ENCODE measurements around the gene GOLT1A. TPM values are rescaled to one million over a fixed set of nuclear protein-coding genes. Genes with fewer than 3 reads are reported as not detected.

GOLT1A gene
- polyA plus RNA-seq, 3 donors, result not detected

DNA sequence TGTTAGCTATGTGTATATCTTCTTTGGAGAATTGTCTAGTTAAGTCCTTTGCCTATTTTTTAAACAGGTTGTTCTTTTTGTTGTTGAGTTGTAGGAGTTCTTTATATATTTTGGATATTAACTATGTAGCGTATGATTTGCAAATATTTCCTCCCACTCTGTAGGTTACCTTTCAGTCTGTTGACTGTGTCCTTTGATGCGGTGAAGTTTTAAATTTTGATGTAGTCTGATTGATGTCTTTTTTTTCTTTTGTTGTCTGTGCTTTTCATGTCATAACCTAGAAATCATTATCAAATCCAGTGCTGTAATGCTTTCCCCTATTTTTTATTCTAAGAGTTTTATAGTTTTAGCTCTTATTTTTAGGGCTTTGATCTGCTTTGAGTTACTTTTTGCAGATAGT lies 8.8 kb downstream of the GOLT1A start:
- peaks cover 9 to 23% (median 18%) of the 10 kb centered on the region in 3 donors for H3K27me3 Mint-ChIP-seq (ENCODE audit: low read depth in 3 of 3)
- Histone ChIP-seq H3K27me3 (ENCODE audit: control insufficient read depth in 2 of 2, insufficient read depth in 2 of 2, low read length in 2 of 2) (no peaks in the 10 kb centered on the region), H3K36me3 (replicated peaks in 1 of 2; ENCODE audit: control insufficient read depth in 1 of 2, insufficient read depth in 2 of 2, low read length in 2 of 2) (no peaks in the 10 kb centered on the region), H4K20me1 (ENCODE audit: insufficient read depth, low read length) (no peaks in the 10 kb centered on the region), H3K4me3 (replicated peaks in 1 of 3; ENCODE audit: low read depth in 2 of 3, low read length in 3 of 3) (no peak overlapping the region), H3K9ac (ENCODE audit: insufficient read depth, low read length, poor library complexity, severe bottlenecking) (no peak overlapping the region), H3K79me2 (ENCODE audit: insufficient read depth, low read length) (no peaks in the 10 kb centered on the region), H3K9me3 (replicated peaks in 1 of 2; ENCODE audit: control insufficient read depth in 1 of 2, insufficient read depth in 1 of 2, low read length in 2 of 2) (no peaks in the 10 kb centered on the region), H3K27ac (ENCODE audit: low read depth in 1 of 2, low read length in 2 of 2) (no peak overlapping the region), H3K4me1 (ENCODE audit: control insufficient read depth in 1 of 2, insufficient read depth in 2 of 2, low read length in 2 of 2) (no peaks in the 10 kb centered on the region), H3K4me2 (replicated peaks; ENCODE audit: extremely low read depth, low read length, poor library complexity, severe bottlenecking) (no peak overlapping the region), H2AFZ (ENCODE audit: insufficient read depth, low read depth, low read length, poor library complexity, severe bottlenecking) (no peak overlapping the region)
- H3K27ac Mint-ChIP-seq, result no peak overlapping the region
- no peak for DNase-seq
- H3K36me3 Mint-ChIP-seq, result no peaks in the 10 kb centered on the region
- TF ChIP-seq, protein P1, sequence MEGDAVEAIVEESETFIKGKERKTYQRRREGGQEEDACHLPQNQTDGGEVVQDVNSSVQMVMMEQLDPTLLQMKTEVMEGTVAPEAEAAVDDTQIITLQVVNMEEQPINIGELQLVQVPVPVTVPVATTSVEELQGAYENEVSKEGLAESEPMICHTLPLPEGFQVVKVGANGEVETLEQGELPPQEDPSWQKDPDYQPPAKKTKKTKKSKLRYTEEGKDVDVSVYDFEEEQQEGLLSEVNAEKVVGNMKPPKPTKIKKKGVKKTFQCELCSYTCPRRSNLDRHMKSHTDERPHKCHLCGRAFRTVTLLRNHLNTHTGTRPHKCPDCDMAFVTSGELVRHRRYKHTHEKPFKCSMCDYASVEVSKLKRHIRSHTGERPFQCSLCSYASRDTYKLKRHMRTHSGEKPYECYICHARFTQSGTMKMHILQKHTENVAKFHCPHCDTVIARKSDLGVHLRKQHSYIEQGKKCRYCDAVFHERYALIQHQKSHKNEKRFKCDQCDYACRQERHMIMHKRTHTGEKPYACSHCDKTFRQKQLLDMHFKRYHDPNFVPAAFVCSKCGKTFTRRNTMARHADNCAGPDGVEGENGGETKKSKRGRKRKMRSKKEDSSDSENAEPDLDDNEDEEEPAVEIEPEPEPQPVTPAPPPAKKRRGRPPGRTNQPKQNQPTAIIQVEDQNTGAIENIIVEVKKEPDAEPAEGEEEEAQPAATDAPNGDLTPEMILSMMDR (IDR thresholded peaks at IDR 0.05), result no peak
- H3K9me3 Mint-ChIP-seq, result no peaks in the 10 kb centered on the region
- WGBS (ENCODE audit: insufficient coverage), result no CpG with 5 or more reads among the region's 2 CpGs
- intact Hi-C loops (cut with micrococcal nuclease), result loop anchor here in 1 of 2 donors (2.0 kb wide), 1 partner anchor 42 kb away; no protein-coding TSS in a partner anchor
- H3K4me3 Mint-ChIP-seq, result no peak overlapping the region
- H3K4me1 Mint-ChIP-seq, result no peaks in the 10 kb centered on the region

DNA sequence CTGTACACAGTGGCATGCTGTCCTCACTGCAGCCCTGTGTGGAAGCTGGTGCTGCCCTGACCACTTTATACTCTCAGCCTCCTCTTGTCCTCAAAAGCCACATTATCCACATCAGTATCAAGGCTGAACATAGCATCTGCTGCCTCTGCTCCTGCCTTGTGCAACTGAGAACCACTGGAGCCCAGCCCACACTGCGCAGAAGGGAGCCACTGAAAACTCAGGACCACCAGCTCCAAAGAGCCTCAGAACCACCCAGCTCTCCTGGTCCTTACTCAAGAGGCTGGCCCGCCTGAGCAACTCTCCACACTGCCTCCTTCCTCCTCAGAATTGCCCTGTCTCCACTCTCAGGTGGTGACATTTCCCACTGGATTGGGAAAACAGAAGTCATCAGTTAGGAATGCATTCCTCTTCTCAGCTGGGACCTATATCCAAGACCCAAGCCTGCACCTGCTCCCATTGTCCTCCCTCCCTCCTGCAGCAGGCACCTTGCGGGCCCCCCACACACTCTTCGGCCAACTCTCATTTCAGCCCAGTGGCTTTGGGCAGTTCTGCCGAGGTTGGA lies 10.5 kb downstream of the GOLT1A start:
- Histone ChIP-seq H3K4me1 (ENCODE audit: control insufficient read depth in 1 of 2, insufficient read depth in 2 of 2, low read length in 2 of 2) (no peaks in the 10 kb centered on the region), H3K27me3 (ENCODE audit: control insufficient read depth in 2 of 2, insufficient read depth in 2 of 2, low read length in 2 of 2) (no peaks in the 10 kb centered on the region), H3K27ac (ENCODE audit: low read depth in 1 of 2, low read length in 2 of 2) (no peak overlapping the region), H3K4me2 (replicated peaks; ENCODE audit: extremely low read depth, low read length, poor library complexity, severe bottlenecking) (no peak overlapping the region), H3K36me3 (replicated peaks in 1 of 2; ENCODE audit: control insufficient read depth in 1 of 2, insufficient read depth in 2 of 2, low read length in 2 of 2) (no peaks in the 10 kb centered on the region), H3K4me3 (replicated peaks in 1 of 3; ENCODE audit: low read depth in 2 of 3, low read length in 3 of 3) (no peak overlapping the region), H3K9me3 (replicated peaks in 1 of 2; ENCODE audit: control insufficient read depth in 1 of 2, insufficient read depth in 1 of 2, low read length in 2 of 2) (no peaks in the 10 kb centered on the region), H3K79me2 (ENCODE audit: insufficient read depth, low read length) (no peaks in the 10 kb centered on the region), H2AFZ (ENCODE audit: insufficient read depth, low read depth, low read length, poor library complexity, severe bottlenecking) (no peak overlapping the region), H3K9ac (ENCODE audit: insufficient read depth, low read length, poor library complexity, severe bottlenecking) (no peak overlapping the region), H4K20me1 (ENCODE audit: insufficient read depth, low read length) (no peaks in the 10 kb centered on the region)
- Mint-ChIP-seq H3K4me1 (no peaks in the 10 kb centered on the region), H3K36me3 (no peaks in the 10 kb centered on the region), H3K27ac (no peak overlapping the region), H3K4me3 (no peak overlapping the region), H3K27me3 (ENCODE audit: low read depth in 3 of 3) (peaks cover 12 to 23% (median 22%) of the 10 kb centered on the region in 3 donors), H3K9me3 (no peaks in the 10 kb centered on the region)
- intact Hi-C loops (cut with micrococcal nuclease), result no loop called here
- 95% methylated on average over 4 of the region's 5 CpGs for WGBS (ENCODE audit: insufficient coverage)
- DNase-seq, result no peak
- TF ChIP-seq, protein P1 (IDR thresholded peaks at IDR 0.05), result no peak
